LNCAP (cell line): ENCODE measurements around the gene GLRA1.

Experiments used
- TF ChIP-seq, protein P1 (sequence below): fragments of 450-650 bp; IDR thresholded peaks from 2 replicates; pipeline ENCODE4 v1.5.1; 2017; ENCODE audit warnings: mild to moderate bottlenecking

GLRA1 gene

DNA sequence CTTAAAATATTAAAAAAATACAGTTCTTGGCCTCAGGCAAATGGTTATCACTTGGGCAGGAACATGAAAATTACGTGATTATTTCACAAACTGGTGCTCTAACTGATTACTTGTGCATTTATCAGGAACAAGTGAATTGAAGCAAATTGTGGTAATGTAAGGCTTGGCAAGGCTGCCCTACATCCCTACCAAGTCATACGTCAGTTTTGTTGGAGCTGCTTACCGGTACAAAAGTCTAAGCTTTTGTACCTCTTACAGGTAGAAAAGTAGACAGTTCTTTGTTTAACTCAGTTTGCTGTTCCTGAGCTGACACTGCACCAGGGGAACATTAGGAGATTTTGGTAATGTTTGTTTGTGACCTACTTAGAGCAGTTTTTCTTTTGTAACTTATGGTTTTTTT lies 150.7 kb downstream of the GLRA1 start:
- TF ChIP-seq, protein P1, sequence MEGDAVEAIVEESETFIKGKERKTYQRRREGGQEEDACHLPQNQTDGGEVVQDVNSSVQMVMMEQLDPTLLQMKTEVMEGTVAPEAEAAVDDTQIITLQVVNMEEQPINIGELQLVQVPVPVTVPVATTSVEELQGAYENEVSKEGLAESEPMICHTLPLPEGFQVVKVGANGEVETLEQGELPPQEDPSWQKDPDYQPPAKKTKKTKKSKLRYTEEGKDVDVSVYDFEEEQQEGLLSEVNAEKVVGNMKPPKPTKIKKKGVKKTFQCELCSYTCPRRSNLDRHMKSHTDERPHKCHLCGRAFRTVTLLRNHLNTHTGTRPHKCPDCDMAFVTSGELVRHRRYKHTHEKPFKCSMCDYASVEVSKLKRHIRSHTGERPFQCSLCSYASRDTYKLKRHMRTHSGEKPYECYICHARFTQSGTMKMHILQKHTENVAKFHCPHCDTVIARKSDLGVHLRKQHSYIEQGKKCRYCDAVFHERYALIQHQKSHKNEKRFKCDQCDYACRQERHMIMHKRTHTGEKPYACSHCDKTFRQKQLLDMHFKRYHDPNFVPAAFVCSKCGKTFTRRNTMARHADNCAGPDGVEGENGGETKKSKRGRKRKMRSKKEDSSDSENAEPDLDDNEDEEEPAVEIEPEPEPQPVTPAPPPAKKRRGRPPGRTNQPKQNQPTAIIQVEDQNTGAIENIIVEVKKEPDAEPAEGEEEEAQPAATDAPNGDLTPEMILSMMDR: no peak

DNA sequence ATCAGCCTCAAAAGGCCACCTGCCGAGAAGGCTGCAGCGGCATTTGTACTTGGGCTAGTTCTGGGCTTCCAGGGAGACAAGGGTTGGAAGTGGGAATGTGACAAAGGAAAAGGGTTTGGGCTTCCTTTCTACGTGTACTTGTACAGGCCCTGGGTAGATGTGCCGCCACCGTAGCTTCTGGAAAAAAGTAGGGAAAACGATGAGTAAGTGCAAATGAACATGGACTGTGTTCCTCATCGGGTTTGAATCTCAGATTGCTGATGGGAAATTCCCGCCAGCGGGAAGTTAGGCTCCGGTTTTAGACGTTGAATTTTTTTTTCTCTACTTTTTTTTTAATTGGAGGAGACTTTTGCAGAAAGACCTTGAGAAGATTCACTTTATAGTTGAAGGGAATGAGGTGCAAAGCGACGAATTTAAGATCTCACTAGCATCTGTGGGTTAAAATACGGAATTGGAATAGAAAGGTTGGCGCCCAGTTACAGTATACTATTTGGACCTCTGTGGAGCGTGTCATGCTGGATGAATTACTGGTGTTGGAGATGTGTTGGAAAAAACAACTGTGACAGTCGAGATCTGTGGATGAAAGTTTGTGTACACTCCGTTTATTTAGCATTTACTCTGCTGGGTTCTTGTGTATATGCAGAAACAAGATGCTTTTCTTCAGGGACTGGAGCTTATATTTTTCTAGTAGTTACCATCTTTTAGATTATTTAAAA lies 151.6 kb downstream of the GLRA1 start:
- TF ChIP-seq, protein P1: no peak
